GM23338 (cell line): Measurements from ENCODE around the gene NLGN1. TPM values are rescaled to one million over a fixed set of nuclear protein-coding genes. Genes with fewer than 3 reads are reported as not detected.
A peak's percentile ranks its signal among the peaks of the same experiment; 100 is the strongest.

Experiments
- ATAC-seq: fragments of 200-7000 bp; cut with Tn5 transposase; 3 replicates; pipeline ENCODE4 v1.9.1; 2020
- DNase-seq: peaks from one replicate; pipeline ENCODE4 v3.0.0-alpha.2; 2015; ENCODE audit warnings: low spot score
- H2AFZ ChIP-seq: fragments of 200-600 bp; sonication (generic); 2 replicates; pipeline ENCODE4 v1.8.0; 2016; ENCODE audit warnings: antibody characterized with exemption, mild to moderate bottlenecking, moderate library complexity
- H3F3A ChIP-seq: fragments of 200-600 bp; sonication (generic); replicated peaks from 2 replicates; pipeline ENCODE4 v1.8.0; 2017; ENCODE audit warnings: antibody characterized with exemption, mixed run types, low read depth
- H3K27ac ChIP-seq: fragments of 200-600 bp; sonication (generic); 2 replicates; pipeline ENCODE4 v1.6.1; 2016; ENCODE audit warnings: low read depth
- H3K27me3 ChIP-seq: fragments of 200-600 bp; sonication (generic); 2 replicates; pipeline ENCODE4 v1.8.0; 2016; ENCODE audit warnings: mild to moderate bottlenecking, mixed run types, moderate library complexity; ENCODE audit not compliant: insufficient read depth
- H3K36me3 ChIP-seq: fragments of 200-600 bp; sonication (generic); 2 replicates; pipeline ENCODE4 v1.8.0; 2016; ENCODE audit warnings: mild to moderate bottlenecking; ENCODE audit not compliant: insufficient read depth
- H3K4me1 ChIP-seq: fragments of 200-600 bp; sonication (generic); 2 replicates; pipeline ENCODE4 v1.8.0; 2016; ENCODE audit warnings: mild to moderate bottlenecking, moderate library complexity; ENCODE audit not compliant: insufficient read depth
- H3K4me2 ChIP-seq: fragments of 200-600 bp; sonication (generic); 2 replicates; pipeline ENCODE4 v1.7.1; 2017; ENCODE audit warnings: mixed run types
- H3K4me3 ChIP-seq: fragments of 200-600 bp; sonication (generic); 2 replicates; pipeline ENCODE4 v1.6.1; 2016; ENCODE audit warnings: mixed run types
- H3K79me2 ChIP-seq: fragments of 200-600 bp; sonication (generic); replicated peaks from 2 replicates; pipeline ENCODE4 v1.8.0; 2017; ENCODE audit warnings: mild to moderate bottlenecking; ENCODE audit not compliant: insufficient read depth
- H3K9me2 ChIP-seq: fragments of 200-600 bp; sonication (generic); 2 replicates; pipeline ENCODE4 v1.8.0; 2017; ENCODE audit not compliant: insufficient read depth
- H4K20me1 ChIP-seq: fragments of 200-600 bp; sonication (generic); replicated peaks from 2 replicates; pipeline ENCODE4 v1.8.0; 2017; ENCODE audit warnings: mild to moderate bottlenecking; ENCODE audit not compliant: insufficient read depth
- H3K27ac Mint-ChIP-seq: 2 replicates; pipeline ENCODE4 v1.8.0; 2020; ENCODE audit warnings: inconsistent platforms, mild to moderate bottlenecking, moderate library complexity, mixed read lengths
- H3K27me3 Mint-ChIP-seq: 3 replicates; pipeline ENCODE4 v1.8.0; 2022; ENCODE audit warnings: low read depth, mild to moderate bottlenecking, moderate library complexity, mixed read lengths, inconsistent platforms; ENCODE audit not compliant: insufficient read depth, poor library complexity
- H3K36me3 Mint-ChIP-seq: 3 replicates; pipeline ENCODE4 v1.8.0; 2021; ENCODE audit warnings: low read depth, mild to moderate bottlenecking, inconsistent platforms, moderate library complexity, mixed read lengths
- H3K4me1 Mint-ChIP-seq: 3 replicates; pipeline ENCODE4 v1.8.0; 2020; ENCODE audit warnings: mild to moderate bottlenecking, inconsistent platforms, mixed read lengths
- H3K4me3 Mint-ChIP-seq: 3 replicates; pipeline ENCODE4 v1.8.0; 2021; ENCODE audit warnings: moderate library complexity, mild to moderate bottlenecking, inconsistent platforms, mixed read lengths
- H3K9me3 Mint-ChIP-seq: 3 replicates; pipeline ENCODE4 v1.8.0; 2020; ENCODE audit warnings: moderate library complexity, mild to moderate bottlenecking, inconsistent platforms, mixed read lengths
- CREB1 ChIP-seq: fragments of 250-450 bp; sonication (Bioruptor Pico); IDR thresholded peaks from 2 replicates; pipeline ENCODE4 v1.5.0; 2020; ENCODE audit warnings: low read depth, mild to moderate bottlenecking, moderate library complexity
- EZH2 ChIP-seq: fragments of 200-600 bp; sonication (generic); IDR thresholded peaks from one replicate; pipeline ENCODE4 v1.8.0; 2017; ENCODE audit warnings: antibody characterized with exemption, mild to moderate bottlenecking, low read depth; ENCODE audit not compliant: unreplicated experiment
- EZH2phosphoT487 ChIP-seq: fragments of 200-600 bp; sonication (generic); IDR thresholded peaks from one replicate; pipeline ENCODE4 v1.8.1; 2018; ENCODE audit warnings: antibody characterized with exemption; ENCODE audit not compliant: unreplicated experiment
- JUNB ChIP-seq: IDR thresholded peaks from one replicate; pipeline ENCODE4 v1.6.1; 2016; ENCODE audit warnings: antibody characterized with exemption; ENCODE audit not compliant: unreplicated experiment
- NANOG ChIP-seq: IDR thresholded peaks from 2 replicates; pipeline ENCODE4 v1.6.1; 2016; ENCODE audit warnings: antibody characterized with exemption, borderline replicate concordance
- POLR2AphosphoS5 ChIP-seq: IDR thresholded peaks from 2 replicates; pipeline ENCODE4 v1.6.1; 2016; ENCODE audit warnings: antibody characterized with exemption, low read depth
- STAT1 ChIP-seq: IDR thresholded peaks from one replicate; pipeline ENCODE4 v1.6.1; 2016; ENCODE audit warnings: antibody characterized with exemption; ENCODE audit not compliant: unreplicated experiment
- ZNF114 ChIP-seq: fragments of 250-450 bp; sonication (Bioruptor Pico); IDR thresholded peaks from 2 replicates; pipeline ENCODE4 v1.5.0; 2020; ENCODE audit warnings: mild to moderate bottlenecking, moderate library complexity
- ZNF331 ChIP-seq: fragments of 250-450 bp; sonication (Bioruptor Pico); IDR thresholded peaks from 2 replicates; pipeline ENCODE4 v1.5.0; 2020; ENCODE audit warnings: low read depth, mild to moderate bottlenecking, moderate library complexity
- polyA plus RNA-seq: library from polyadenylated mRNA; unstranded; fragments of >200 nt; fragmentation: Nextera tagmentation; extraction: Ambion mirVana; gene quantifications from 2 replicates; pipeline ENCODE4 v1.2.1, GENCODE V29; 2016
- total RNA-seq: library from RNA; depleted of rRNA; stranded (reverse); fragments of >200 nt; shearing (Covaris generic); gene quantifications from 2 replicates; pipeline ENCODE4 v1.2.3, GENCODE V29; 2014
- TF ChIP-seq, protein P1 (sequence below): IDR thresholded peaks from 2 replicates; pipeline ENCODE4 v1.6.1; 2016; ENCODE audit warnings: antibody characterized with exemption
- TF ChIP-seq, protein P2 (sequence below): IDR thresholded peaks from one replicate; pipeline ENCODE4 v1.6.1; 2018; ENCODE audit warnings: antibody characterized with exemption; ENCODE audit not compliant: unreplicated experiment
- TF ChIP-seq, protein P3 (sequence below), 2 experiments: fragments of 200-600 bp in 1 of 2; sonication (generic) in 1 of 2; conservative IDR thresholded peaks; 2 replicates each; pipeline versions ENCODE4 v1.5.1 to v1.6.1; 2016 to 2017; ENCODE audit warnings: antibody characterized with exemption in 2 of 2, low read depth in 2 of 2, mild to moderate bottlenecking in 2 of 2, moderate library complexity in 1 of 2
- TF ChIP-seq, protein P4 (sequence below): fragments of 250-450 bp; sonication (Bioruptor Pico); IDR thresholded peaks from 2 replicates; pipeline ENCODE4 v1.5.0; 2020; ENCODE audit warnings: mild to moderate bottlenecking, moderate library complexity

Gene NLGN1
- total and polyA plus RNA-seq, 2 experiments from 2014 or later, result 6.5 to 18.6 TPM

DNA sequence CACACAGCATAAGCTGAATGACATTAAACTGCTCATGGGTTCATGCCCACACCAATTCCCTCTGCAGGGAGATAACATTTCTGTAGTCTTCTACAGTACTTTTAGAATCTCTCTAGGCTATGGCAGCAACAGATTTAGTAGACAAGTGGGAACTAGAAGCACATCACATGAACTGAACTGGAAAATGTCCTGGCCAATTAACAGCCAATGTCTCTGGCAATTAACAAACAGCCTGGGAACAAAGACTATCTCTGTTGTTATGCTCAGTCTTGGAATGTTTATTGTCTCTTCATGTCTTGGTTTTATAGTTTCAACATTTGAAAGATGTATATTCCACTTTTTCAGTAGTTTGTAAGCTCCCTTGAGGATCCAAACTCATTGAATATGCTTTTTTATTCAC, 938.4 kb downstream of the NLGN1 start:
- Histone ChIP-seq H3K27me3 (no peaks in the 10 kb centered on the region), H4K20me1 (no peaks in the 10 kb centered on the region), H3K36me3 (no peaks in the 10 kb centered on the region), H3K9me2 (0 out of 2 replicates have a peak, but pooled peaks cover 2% of the 10 kb centered on the region), H2AFZ (0 out of 2 replicates have a peak overlapping the region, but pooled peaks have one; percentile 3), H3K4me2 (no peak overlapping the region), H3K4me3 (no peak overlapping the region), H3K4me1 (peaks cover 11% of the 10 kb centered on the region; the same call in 1 of the 2 replicates), H3F3A (no peaks in the 10 kb centered on the region), H3K79me2 (no peaks in the 10 kb centered on the region), H3K27ac (no peak overlapping the region)
- H3K4me3 Mint-ChIP-seq, result no peak overlapping the region
- H3K36me3 Mint-ChIP-seq, result no peaks in the 10 kb centered on the region
- H3K27me3 Mint-ChIP-seq, result no peaks in the 10 kb centered on the region
- TF ChIP-seq JUNB (no peak), EZH2 (no peak), ZNF331 (CRISPR knock-in tag) (no peak), POLR2AphosphoS5 (no peak), ZNF114 (CRISPR knock-in tag) (no peak), EZH2phosphoT487 (no peak), CREB1 (CRISPR knock-in tag) (no peak), NANOG (no peak), STAT1 (no peak)
- TF ChIP-seq, protein P1, sequence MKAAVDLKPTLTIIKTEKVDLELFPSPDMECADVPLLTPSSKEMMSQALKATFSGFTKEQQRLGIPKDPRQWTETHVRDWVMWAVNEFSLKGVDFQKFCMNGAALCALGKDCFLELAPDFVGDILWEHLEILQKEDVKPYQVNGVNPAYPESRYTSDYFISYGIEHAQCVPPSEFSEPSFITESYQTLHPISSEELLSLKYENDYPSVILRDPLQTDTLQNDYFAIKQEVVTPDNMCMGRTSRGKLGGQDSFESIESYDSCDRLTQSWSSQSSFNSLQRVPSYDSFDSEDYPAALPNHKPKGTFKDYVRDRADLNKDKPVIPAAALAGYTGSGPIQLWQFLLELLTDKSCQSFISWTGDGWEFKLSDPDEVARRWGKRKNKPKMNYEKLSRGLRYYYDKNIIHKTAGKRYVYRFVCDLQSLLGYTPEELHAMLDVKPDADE, result no peak
- TF ChIP-seq, protein P2, sequence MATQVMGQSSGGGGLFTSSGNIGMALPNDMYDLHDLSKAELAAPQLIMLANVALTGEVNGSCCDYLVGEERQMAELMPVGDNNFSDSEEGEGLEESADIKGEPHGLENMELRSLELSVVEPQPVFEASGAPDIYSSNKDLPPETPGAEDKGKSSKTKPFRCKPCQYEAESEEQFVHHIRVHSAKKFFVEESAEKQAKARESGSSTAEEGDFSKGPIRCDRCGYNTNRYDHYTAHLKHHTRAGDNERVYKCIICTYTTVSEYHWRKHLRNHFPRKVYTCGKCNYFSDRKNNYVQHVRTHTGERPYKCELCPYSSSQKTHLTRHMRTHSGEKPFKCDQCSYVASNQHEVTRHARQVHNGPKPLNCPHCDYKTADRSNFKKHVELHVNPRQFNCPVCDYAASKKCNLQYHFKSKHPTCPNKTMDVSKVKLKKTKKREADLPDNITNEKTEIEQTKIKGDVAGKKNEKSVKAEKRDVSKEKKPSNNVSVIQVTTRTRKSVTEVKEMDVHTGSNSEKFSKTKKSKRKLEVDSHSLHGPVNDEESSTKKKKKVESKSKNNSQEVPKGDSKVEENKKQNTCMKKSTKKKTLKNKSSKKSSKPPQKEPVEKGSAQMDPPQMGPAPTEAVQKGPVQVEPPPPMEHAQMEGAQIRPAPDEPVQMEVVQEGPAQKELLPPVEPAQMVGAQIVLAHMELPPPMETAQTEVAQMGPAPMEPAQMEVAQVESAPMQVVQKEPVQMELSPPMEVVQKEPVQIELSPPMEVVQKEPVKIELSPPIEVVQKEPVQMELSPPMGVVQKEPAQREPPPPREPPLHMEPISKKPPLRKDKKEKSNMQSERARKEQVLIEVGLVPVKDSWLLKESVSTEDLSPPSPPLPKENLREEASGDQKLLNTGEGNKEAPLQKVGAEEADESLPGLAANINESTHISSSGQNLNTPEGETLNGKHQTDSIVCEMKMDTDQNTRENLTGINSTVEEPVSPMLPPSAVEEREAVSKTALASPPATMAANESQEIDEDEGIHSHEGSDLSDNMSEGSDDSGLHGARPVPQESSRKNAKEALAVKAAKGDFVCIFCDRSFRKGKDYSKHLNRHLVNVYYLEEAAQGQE, result no peak
- TF ChIP-seq, protein P3, sequence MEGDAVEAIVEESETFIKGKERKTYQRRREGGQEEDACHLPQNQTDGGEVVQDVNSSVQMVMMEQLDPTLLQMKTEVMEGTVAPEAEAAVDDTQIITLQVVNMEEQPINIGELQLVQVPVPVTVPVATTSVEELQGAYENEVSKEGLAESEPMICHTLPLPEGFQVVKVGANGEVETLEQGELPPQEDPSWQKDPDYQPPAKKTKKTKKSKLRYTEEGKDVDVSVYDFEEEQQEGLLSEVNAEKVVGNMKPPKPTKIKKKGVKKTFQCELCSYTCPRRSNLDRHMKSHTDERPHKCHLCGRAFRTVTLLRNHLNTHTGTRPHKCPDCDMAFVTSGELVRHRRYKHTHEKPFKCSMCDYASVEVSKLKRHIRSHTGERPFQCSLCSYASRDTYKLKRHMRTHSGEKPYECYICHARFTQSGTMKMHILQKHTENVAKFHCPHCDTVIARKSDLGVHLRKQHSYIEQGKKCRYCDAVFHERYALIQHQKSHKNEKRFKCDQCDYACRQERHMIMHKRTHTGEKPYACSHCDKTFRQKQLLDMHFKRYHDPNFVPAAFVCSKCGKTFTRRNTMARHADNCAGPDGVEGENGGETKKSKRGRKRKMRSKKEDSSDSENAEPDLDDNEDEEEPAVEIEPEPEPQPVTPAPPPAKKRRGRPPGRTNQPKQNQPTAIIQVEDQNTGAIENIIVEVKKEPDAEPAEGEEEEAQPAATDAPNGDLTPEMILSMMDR (conservative IDR thresholded peaks at IDR 0.05; ENCODE audit: low read depth in 2 of 2), result no peak
- TF ChIP-seq, protein P4, sequence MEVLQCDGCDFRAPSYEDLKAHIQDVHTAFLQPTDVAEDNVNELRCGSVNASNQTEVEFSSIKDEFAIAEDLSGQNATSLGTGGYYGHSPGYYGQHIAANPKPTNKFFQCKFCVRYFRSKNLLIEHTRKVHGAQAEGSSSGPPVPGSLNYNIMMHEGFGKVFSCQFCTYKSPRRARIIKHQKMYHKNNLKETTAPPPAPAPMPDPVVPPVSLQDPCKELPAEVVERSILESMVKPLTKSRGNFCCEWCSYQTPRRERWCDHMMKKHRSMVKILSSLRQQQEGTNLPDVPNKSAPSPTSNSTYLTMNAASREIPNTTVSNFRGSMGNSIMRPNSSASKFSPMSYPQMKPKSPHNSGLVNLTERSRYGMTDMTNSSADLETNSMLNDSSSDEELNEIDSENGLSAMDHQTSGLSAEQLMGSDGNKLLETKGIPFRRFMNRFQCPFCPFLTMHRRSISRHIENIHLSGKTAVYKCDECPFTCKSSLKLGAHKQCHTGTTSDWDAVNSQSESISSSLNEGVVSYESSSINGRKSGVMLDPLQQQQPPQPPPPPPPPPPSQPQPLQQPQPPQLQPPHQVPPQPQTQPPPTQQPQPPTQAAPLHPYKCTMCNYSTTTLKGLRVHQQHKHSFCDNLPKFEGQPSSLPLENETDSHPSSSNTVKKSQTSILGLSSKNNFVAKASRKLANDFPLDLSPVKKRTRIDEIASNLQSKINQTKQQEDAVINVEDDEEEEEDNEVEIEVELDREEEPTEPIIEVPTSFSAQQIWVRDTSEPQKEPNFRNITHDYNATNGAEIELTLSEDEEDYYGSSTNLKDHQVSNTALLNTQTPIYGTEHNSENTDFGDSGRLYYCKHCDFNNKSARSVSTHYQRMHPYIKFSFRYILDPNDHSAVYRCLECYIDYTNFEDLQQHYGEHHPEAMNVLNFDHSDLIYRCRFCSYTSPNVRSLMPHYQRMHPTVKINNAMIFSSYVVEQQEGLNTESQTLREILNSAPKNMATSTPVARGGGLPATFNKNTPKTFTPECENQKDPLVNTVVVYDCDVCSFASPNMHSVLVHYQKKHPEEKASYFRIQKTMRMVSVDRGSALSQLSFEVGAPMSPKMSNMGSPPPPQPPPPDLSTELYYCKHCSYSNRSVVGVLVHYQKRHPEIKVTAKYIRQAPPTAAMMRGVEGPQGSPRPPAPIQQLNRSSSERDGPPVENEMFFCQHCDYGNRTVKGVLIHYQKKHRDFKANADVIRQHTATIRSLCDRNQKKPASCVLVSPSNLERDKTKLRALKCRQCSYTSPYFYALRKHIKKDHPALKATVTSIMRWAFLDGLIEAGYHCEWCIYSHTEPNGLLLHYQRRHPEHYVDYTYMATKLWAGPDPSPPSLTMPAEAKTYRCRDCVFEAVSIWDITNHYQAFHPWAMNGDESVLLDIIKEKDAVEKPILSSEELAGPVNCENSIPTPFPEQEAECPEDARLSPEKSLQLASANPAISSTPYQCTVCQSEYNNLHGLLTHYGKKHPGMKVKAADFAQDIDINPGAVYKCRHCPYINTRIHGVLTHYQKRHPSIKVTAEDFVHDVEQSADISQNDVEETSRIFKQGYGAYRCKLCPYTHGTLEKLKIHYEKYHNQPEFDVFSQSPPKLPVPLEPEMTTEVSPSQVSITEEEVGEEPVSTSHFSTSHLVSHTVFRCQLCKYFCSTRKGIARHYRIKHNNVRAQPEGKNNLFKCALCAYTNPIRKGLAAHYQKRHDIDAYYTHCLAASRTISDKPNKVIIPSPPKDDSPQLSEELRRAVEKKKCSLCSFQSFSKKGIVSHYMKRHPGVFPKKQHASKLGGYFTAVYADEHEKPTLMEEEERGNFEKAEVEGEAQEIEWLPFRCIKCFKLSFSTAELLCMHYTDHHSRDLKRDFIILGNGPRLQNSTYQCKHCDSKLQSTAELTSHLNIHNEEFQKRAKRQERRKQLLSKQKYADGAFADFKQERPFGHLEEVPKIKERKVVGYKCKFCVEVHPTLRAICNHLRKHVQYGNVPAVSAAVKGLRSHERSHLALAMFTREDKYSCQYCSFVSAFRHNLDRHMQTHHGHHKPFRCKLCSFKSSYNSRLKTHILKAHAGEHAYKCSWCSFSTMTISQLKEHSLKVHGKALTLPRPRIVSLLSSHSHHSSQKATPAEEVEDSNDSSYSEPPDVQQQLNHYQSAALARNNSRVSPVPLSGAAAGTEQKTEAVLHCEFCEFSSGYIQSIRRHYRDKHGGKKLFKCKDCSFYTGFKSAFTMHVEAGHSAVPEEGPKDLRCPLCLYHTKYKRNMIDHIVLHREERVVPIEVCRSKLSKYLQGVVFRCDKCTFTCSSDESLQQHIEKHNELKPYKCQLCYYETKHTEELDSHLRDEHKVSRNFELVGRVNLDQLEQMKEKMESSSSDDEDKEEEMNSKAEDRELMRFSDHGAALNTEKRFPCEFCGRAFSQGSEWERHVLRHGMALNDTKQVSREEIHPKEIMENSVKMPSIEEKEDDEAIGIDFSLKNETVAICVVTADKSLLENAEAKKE, result no peak
- DNase-seq (no peak), ATAC-seq (no peak)
- H3K4me1 Mint-ChIP-seq, result peaks cover 12% of the 10 kb centered on the region
- no peak overlapping the region for H3K27ac Mint-ChIP-seq
- no peaks in the 10 kb centered on the region for H3K9me3 Mint-ChIP-seq
